GM21381 (cell line): Measurements from ENCODE around the gene CKMT2.

Experiments
- ATAC-seq: cut with Tn5 transposase; IDR thresholded peaks from one replicate; pipeline ENCODE4 v1.9.1; 2021; ENCODE audit warnings: mild to moderate bottlenecking, moderate library complexity; ENCODE audit not compliant: unreplicated experiment

CKMT2 gene

DNA sequence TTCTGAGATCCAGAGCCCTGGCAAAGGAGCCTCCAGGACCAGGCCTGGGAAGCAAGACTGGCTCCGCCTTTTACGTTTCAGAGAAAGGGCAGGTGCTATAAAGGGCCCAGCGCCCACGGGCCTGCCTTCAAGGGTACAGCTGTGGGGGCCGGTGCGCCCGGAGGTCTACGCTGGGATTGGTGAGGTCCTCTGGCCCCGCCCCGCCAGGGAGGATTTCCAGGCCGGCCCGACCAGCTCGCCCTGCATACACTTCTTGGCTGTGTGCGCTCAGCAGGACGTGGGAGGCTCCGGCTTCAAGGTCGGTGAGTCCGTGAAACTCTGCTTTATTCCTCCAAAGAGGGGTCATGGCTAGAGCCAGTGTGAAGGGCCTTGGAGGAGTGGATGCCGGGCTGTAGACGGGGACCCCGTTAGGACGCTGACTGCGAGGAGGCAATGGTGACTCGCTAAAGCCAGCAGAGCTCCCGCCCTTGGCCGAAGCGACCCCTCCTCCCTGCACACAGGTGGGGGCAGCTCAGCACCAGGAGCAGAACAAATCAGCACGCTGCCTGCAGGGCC, at the start of gene CKMT2:
Gene CKMT2, plus strand, starts transcription at position 243 of the 555 bp plus-strand sequence. CDS start 17,811 bp downstream, outside the sequence.
- no peak for ATAC-seq

DNA sequence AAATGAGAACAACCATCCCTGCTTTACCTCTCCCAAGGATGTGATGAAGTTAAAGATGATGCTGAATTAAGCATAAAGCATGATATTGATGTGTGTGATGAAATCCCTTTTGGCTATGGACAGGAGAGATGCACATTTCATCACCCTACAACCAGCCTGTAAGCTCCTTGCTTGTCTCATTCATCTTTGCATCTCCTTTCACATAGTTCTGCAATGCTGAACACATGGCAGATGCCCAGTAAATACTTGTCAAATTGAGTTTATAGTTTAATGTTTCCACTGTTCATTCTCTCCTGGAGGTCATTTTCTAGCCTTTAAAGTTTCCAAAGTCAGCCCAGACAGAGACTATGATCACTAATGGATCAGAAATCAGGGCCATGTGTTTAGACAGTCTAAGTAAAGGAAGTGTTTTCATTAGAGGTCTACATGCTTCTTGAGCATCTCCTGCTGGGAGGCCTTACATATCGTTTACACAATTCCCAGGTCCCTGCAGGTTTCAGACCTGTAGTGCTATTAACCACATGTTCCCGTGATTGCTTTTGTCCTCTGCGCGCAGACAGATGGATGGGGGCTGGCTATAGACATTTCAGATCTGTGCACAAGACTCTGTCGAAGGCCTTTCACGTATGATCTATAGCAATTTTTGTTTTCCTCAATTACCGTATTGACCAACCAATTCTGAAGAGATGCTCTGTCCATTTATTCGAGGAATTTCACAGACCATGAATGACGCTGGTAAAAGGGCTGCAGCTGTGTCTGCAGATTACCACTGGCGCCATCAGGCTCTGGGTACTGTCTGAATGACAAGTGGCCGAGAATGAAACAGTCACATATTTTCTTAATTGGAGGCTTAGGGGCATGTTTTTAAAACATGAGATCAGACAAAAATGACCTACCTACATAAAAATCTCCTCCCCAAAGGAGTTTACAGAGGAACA, 49.0 kb upstream of the CKMT2 start:
- no peak for ATAC-seq

DNA sequence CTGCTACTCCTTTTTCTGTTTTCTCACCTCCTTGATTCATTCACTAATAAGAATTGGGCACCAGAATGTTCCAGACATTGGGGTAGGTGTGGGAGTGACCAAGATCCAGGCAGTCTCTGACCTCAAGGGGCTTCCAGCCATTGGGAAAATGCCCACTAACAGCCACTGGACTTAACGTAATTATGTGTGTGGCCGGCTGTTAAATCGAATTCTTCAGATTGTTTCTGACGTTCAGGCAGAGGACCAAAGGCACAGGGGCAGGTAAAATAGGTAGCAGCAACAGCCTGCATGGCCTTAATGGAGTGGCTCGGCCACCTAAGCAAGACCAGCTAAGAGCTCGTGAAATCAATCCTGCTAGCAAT, 48.4 kb upstream of the CKMT2 start:
- no peak for ATAC-seq

DNA sequence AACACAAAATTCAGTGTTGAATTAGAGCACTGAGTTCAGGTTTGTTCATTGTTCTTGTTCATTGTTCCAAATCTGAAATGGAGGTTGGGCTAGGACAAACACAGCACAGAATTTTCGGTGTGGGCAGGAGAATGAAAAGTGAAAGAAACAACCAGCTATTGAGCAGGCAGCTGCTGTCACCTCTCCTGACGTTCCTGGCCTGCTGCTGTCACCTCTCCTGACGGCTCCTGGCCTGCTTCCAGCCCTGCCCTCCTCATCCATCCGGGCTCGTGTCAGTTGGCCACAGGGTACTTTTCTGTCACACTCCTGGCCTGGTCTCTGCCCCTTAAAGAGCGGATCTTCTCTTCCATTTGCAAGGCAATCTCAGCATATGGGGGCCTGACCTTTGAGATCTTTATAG, 45.2 kb upstream of the CKMT2 start:
- no peak for ATAC-seq

DNA sequence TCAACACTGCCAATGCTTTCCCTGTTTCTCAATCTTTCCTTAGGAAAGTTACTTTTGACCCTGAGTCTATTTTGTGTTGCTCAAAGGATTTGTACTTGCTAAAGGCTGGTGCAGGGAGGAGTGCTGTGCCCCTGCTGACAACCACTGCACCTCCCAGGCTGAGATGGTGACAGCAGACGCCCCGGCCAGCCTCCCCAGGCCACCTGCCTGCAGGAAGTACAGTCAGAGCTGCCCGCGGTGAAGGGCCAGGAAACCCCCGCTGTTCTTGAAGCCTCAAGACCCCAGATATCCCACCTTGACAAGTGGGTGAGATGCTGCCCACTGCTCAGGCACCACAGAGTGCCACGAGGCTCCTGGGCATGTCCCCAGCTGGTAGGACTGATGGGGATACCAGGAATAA, 44.2 kb upstream of the CKMT2 start:
- ATAC-seq = no peak

DNA sequence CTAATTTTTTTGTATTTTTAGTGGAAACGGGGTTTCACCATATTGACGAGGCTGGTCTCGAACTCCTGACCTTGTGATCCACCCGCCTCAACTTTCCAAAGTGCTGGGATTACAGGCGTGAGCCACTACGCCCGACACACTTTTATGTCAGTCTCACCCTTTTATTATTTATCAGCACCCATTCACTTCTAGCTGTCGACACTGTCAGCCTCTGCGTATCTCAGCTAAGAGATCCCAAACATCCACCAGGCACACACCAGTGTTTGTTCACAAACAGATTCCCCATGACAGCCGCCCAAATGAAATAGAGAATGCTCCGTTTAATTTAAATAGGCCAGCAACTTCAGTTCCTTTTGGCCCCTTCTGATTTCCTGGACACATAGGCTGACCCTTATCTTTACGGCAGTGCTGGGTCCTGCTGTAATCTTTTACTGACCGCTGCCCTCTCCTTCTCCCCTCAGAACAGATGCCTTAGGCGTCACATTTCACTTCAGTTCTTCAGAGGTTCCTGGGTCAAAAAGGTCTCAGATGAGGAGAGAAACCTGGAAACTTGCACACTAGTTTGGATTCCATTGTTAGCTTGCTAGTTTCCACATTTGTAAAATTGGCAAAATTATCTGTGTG, 43.1 kb upstream of the CKMT2 start:
- no peak for ATAC-seq

DNA sequence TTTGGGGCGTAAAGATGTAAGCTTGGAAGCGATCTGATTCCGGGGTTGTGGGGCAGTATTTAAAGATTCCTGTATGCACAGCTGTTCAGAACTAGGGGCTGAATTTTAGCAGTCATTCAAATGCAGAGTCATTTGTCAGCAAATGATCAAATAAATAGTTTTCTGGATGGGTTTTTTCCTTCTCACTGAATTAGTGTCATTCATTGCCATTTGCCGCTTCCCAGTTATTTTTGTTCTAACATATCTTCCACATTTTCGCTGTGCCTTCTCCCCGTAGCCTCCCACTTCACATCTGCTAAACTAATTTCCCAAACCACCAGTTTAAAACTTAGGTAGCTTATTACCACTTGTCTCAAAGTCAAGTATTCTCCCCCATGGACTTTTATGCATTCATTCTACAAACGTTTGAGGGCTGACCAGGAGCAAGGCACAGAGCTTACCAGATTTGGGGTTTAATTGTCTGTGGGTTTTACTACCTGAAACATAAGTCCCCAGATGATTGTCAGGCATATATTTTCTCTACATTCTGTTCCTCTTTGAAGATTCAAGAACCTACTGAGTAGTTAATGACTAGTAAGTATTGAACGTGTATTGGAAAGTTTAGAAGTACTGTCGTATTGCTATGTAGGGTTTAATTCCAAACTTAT, 41.3 kb upstream of the CKMT2 start:
- no peak for ATAC-seq

DNA sequence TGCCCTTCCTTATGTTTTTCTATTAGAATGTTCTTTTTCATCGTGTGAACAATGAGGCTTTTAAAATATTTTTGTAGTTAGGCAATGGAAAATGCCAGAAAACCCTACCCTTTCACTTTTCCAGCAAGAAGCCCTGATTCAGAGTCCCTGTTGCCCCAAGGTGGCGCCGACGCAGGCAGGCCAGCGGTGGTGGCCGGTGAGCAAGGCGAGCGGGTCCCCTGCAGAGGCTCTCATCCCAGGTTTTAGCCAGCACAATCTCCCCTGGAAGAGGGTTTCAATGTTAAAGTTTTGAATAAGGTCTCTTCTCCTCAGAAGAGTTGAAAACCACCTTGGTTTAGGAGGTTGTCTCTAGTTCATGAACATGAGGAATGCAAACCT, 40.8 kb upstream of the CKMT2 start:
- no peak for ATAC-seq

DNA sequence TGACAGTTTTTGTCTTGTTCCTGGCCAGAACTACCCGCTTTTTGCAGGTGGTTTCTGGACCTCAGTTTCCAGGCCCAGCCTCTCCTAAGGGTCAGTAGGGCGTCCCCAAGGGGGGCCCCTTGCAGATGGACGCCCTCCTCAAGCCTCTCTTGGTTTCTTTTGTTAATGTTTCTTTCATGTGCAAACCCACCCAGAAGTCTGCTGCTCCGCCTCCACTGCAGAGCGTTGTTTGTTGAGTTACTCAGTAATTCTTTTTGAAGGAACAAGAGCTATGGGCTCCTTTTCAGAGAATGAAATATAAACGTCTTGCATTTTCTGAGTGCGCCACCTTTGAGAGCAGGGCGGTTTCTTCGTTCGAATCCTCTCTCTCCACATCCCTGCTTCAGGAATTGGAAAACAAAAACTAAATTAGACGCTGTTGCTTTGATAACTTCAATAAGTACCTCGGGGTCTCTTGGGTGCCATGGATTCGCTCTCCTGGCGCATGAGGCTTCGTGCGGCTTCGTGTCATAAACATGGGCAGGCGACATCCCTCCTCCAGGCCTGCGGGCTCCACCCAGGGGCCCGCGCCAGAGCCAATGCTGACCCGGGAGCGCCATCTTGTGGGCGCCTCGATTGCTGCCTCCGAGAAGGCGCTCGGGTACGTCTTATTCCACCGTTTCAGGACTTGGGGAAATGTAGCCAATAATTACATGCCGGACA, 38.3 kb upstream of the CKMT2 start:
- ATAC-seq = peak; percentile 90

DNA sequence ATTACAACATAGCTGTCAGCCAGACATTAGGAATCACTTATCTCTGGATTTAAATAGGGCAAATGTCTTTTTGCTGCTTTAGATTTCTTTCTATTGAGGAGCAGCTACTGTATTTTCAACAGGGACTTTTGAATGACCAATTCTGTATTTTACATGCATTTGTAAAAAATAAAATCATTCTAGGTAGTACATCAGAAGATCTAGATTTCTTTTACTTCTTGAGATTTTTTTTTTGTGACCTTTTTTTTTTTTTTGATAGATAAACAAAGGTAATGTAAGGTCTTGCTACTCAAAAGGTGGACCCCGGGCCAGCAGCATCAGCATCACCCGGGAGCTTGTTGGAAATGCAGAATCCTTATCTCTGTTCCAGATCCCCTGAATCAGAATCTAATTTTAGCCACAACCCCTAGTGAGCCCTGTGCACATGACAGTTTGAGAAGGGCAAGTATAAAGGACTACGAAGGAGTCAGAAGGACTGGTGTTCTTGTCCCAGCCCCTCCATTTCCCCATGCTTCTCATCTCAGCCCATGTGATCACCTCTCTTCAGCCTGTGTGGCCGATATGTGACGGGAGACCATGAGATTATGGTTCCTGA, 37.7 kb upstream of the CKMT2 start:
- no peak for ATAC-seq

DNA sequence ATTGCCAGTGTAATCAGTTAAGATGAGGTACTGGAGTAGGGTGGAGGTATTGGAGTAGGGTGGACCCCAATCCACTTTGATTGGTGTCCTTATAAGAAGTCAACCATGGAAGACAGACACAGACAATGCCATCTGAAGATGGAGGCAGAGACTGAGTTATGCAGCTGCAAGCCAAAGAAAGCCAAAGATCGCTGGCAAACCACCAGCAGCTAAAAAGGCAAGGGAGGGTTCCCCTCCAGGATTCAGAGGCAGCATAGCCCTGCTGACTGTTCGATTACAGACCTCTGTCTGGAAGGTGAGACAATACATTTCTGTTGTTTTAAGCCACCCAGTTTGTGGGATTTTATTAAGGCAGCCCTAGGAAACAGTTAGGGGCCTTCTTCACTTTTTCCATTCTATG, 30.5 kb upstream of the CKMT2 start:
- no peak for ATAC-seq

DNA sequence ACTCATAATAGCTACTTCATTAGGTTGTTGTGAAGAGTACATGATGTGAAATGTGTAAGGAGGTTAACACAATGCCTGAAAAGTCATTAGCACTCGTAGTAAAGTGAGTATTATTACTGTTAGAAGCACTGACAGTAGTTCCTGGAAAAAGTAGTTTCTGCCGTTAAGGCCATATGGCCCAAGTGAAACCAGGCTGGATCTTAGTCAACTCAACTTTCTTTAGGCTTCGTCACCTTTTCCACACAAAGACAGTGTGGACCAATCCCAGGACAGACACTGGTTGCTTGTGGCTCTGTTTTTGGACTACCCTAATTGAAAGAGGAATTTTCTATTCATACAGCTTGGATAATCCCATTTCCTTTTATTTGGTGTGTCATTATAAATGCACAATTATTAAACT, 29.4 kb upstream of the CKMT2 start:
- ATAC-seq = no peak

DNA sequence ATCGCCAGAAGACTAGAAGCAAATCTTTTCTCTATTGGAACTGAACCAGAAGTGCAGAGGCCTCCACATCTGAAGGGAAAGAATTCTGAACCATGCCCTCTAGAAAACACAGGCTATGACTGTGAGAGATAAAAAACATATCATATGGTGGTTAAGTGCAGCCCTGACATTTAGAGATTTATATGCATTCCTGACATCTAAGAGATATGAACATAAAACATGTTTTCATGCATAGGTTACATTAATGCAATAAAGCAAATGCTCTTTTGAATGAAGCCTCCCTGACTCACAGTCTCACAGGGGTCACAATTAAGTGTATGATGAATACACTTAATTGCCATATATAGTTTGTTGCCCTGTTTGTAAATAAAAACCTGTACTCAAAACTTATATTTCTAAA, 28.9 kb upstream of the CKMT2 start:
- no peak for ATAC-seq

DNA sequence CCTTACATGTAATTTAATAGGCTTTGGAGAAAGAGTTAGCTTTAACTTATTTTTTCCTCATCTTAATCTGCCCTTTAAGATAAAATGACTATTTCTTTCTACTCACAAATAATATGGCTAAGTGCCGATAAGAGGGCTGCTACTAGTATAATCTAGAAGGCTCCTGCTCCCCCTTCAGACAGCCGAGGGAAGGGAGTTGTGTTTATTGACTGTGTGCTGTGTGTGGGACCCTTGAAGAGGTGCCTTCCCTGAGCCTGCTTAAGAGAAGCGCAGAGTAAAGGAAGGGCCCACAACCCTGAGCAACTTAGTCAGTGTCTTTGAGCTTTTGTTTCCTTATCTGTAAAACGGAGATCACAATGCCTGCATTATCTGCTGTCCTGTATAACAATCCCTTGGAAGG, 28.1 kb upstream of the CKMT2 start:
- no peak for ATAC-seq

DNA sequence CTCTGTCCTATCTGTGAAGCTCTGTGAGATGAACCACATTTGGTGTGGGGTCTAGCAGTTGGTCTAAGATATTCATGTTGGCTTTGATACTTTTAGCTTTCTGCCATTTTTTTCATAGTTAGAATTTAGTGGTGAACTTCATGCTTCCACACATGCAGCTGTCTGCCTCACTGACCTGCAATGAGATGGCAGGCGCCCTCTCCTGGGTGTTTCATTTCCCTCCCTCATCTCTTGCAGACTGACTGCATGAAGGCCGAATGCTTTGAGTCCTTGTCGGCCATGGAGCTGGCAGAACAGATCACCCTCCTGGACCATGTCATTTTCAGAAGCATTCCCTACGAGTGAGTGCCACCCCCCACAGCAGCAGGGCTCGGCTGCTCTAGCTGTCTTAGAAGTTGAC, 26.1 kb upstream of the CKMT2 start:
- ATAC-seq = no peak

DNA sequence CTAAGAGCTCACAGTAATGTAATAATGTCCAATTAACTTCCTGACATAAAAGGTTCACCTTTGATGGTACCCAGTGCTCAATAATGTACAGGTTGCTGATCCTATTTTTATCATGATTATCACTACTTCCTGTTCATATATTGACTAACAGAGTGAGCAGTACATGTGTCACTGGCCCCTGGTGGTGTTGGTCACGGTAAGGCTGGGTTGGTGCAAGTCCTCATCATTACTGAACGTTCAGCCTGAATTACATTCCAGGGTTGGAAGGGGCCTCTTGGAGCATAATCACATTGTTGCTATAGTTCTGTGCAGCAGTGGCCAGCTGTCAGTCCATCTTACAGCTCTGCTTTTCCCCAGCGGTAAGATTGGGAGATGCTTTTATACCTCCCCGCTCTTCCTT, 24.2 kb upstream of the CKMT2 start:
- ATAC-seq = no peak

DNA sequence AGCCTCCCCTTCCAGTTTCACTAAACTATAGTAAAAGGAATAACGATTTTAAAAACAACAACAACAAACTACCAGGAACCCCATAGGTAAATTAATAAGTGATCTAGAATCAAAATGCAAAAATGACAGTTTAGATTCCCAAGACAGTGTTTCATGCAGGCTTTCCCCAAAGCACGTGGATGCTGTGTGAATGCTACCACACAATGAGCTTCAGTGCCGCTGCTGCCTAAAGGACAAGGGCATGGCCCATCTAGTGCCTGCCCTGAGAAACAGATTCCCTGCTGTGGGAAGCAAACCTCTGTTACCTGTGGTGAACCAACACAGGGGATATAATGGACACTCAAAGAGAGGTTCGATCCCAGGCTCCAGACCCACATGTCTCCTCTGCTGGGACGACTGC, 23.7 kb upstream of the CKMT2 start:
- ATAC-seq = no peak

DNA sequence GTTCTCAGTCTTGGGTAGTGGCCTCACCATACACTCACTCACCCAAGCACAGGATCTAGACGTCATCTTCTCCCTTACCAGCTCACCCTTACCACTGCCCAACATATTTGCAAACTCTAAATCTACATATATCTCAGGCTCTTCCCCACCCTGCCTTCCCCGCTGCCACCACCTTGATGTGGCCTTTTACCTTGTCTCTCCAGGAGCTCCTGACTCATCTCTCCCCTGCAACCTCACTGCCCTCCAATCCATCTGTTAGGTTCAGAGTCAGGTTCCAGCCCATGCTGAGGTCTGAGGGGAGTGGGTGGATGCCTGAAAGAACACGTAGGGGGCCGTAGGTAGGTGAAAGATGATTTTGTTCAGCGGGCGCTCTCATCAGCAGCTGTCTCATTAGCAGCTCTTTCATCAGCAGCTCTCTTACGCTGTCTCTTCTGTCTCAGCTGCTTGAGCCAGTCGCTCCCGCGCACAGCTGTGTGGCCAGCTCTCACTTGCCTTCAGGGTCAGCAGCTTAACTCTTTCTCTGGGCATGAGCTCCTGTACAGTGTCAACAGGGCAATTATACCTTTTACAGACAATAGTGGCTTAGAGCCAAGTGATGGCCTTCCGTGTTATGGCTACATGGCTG, 23.1 kb upstream of the CKMT2 start:
- ATAC-seq = no peak

DNA sequence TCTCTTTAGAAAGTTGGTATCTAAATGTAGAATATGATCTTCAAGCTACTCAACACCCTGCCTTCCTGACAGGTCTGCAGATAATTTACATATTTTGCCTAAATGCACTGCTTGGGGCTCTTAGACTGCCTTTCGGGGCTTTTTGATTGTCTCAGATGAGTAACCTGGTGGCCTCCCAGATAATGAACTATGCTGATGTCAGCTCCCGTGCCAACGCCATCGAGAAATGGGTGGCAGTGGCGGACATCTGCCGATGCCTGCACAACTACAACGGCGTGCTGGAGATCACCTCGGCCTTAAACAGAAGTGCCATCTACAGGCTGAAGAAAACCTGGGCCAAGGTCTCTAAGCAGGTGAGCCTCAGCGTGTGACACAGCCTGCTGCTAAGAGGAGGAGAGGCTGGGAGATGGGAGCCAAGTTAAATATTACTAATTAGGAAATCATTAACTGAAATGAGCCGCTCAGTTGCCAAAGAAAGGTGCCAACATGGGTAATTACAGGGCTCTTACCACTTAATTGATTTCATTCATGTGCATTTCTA, 20.8 kb upstream of the CKMT2 start:
- ATAC-seq = peak; percentile 48

DNA sequence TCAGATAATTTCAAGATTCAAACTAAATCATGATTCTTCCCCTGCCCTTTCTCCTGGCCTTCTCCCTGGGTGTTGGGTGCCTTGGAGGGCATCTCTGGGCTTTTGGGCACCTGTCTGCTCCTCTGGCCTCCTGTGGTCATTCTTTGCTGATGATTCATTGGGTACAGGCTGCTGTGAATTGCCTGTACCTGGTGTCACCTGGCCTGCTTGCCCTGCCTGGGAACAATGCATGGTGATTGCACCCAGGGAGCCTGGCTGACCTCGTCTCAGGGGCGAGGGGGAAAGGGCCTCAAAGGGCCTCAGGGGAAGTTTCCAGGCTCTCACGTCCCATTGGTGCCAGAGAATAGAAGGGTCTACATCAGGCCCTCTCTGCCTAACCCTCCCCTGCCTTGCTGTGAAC, 20.1 kb upstream of the CKMT2 start:
- ATAC-seq = no peak
